GM19455 (cell line): ENCODE data around the gene LBHD2.
"Not testable (repeated sequence)": the region's sequence is repeated elsewhere in the genome, so short reads cannot be mapped to it uniquely, and the experiment has no call there.

Experiments
- ATAC-seq: cut with Tn5 transposase; IDR thresholded peaks from one replicate; pipeline ENCODE4 v1.9.1; 2021; ENCODE audit not compliant: unreplicated experiment

LBHD2 gene

GRCh38 chr14:103102689-103103260 is 18.8 kb downstream of the LBHD2 start:
- no peak for ATAC-seq

GRCh38 chr14:103103461-103104388 is 19.7 kb downstream of the LBHD2 start:
- no peak for ATAC-seq

GRCh38 chr14:103104389-103104653 is 20.3 kb downstream of the LBHD2 start:
- no peak for ATAC-seq

- no peak for ATAC-seq
Measured at GRCh38 chr14:103104654-103105452, 20.8 kb downstream of the LBHD2 start.

- ATAC-seq = no peak
Measured at GRCh38 chr14:103105580-103106150, 21.7 kb downstream of the LBHD2 start.

GRCh38 chr14:103107455-103107854 is 23.4 kb downstream of the LBHD2 start:
- ATAC-seq = no peak

- ATAC-seq = no peak
Measured at GRCh38 chr14:103107941-103108748, 24.1 kb downstream of the LBHD2 start.

GRCh38 chr14:103108749-103109207 is 24.8 kb downstream of the LBHD2 start:
- no peak for ATAC-seq

GRCh38 chr14:103109535-103110441 is 25.8 kb downstream of the LBHD2 start:
- ATAC-seq = no peak

- no peak for ATAC-seq
Measured at GRCh38 chr14:103110681-103111231, 26.7 kb downstream of the LBHD2 start.

- no peak for ATAC-seq
Measured at GRCh38 chr14:103111232-103111868, 27.3 kb downstream of the LBHD2 start.

- no peak for ATAC-seq
Measured at GRCh38 chr14:103112400-103113243, 28.6 kb downstream of the LBHD2 start.

- no peak for ATAC-seq
Measured at GRCh38 chr14:103113303-103113702, 29.3 kb downstream of the LBHD2 start.

GRCh38 chr14:103113774-103114173 is 29.8 kb downstream of the LBHD2 start:
- no peak for ATAC-seq

- ATAC-seq = not testable (repeated sequence)
Measured at GRCh38 chr14:103115086-103115679, 31.2 kb downstream of the LBHD2 start.

GRCh38 chr14:103115845-103116572 is 32.0 kb downstream of the LBHD2 start:
- ATAC-seq = no peak

- no peak for ATAC-seq
Measured at GRCh38 chr14:103116636-103117035, 32.6 kb downstream of the LBHD2 start.
